Kidney epithelial cell (primary cell): ENCODE data around the gene NFATC1. TPM values are rescaled to one million over a fixed set of nuclear protein-coding genes. Genes with fewer than 3 reads are reported as not detected.

ENCODE experiments used
- DNase-seq: peaks from one replicate; pipeline ENCODE4 v3.0.0-alpha.2; 2010; ENCODE audit warnings: low read depth
- H3K27me3 ChIP-seq: 2 replicates; pipeline ENCODE4 v1.6.0; 2011; ENCODE audit warnings: low read length; ENCODE audit not compliant: control insufficient read depth, insufficient read depth
- H3K36me3 ChIP-seq: 2 replicates; pipeline ENCODE4 v1.5.1; 2011; ENCODE audit warnings: low read length; ENCODE audit not compliant: control insufficient read depth, insufficient read depth
- H3K4me3 ChIP-seq: 2 replicates; pipeline ENCODE4 v1.5.1; 2011; ENCODE audit warnings: low read depth, mild to moderate bottlenecking, control low read depth, low read length
- total RNA-seq: library from RNA; depleted of rRNA; stranded (reverse); fragments of >200 nt; gene quantifications from 2 replicates; pipeline ENCODE4 v1.2.3, GENCODE V29; 2015
- TF ChIP-seq, protein P1 (sequence below): IDR thresholded peaks from 2 replicates; pipeline ENCODE4 v1.5.1; 2011; ENCODE audit warnings: mild to moderate bottlenecking, moderate library complexity, low read length, control low read depth, inconsistent platforms; ENCODE audit not compliant: insufficient read depth, poor library complexity, severe bottlenecking

The NFATC1 gene
- total RNA-seq, 1 donor from 2014 or later, result 2.7 TPM

DNA sequence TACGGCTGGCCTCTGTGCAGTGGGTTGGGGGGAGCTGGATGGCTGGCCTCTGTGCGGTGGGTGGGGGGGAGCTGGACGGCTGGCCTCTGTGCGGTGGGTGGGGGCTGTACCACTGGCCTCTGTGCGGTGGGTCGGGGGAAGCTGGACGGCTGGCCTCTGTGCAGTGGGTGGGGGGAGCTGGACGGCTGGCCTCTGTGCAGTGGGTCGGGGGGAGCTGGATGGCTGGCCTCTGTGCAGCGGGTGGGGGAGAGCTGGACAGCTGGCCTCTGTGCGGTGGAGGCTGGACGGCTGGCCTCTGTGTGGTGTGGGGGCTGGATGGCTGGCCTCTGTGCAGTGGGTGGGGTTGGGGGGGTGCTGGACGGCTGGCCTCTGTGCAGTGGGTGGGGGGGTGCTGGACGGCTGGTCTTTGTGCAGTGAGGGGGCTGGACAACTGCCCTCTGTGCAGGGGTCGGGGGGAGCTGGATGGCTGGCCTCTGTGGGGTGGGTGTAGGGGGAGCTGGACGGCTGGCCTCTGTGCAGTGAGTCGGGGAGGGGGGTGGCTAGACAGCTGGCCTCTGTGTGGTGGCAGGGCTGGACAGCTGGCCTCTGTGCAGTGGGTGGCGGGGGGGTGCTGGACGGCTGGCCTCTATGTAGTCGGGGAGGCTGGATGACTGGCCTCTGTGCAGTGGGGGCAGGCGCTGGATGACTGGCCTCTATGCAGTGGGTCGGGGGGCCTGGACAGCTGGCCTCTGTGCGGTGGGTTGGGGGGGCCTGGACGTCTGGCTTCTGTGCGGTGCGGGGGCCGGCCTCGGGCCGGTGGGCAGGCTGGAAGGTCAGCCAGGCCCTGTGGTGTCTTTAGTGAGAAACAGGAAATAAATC is 31.9 kb downstream of the NFATC1 start:
- Histone ChIP-seq H3K36me3 (no peaks in the 10 kb centered on the region), H3K27me3 (peaks cover 2% of the 10 kb centered on the region), H3K4me3 (no peak overlapping the region)
- TF ChIP-seq, protein P1, sequence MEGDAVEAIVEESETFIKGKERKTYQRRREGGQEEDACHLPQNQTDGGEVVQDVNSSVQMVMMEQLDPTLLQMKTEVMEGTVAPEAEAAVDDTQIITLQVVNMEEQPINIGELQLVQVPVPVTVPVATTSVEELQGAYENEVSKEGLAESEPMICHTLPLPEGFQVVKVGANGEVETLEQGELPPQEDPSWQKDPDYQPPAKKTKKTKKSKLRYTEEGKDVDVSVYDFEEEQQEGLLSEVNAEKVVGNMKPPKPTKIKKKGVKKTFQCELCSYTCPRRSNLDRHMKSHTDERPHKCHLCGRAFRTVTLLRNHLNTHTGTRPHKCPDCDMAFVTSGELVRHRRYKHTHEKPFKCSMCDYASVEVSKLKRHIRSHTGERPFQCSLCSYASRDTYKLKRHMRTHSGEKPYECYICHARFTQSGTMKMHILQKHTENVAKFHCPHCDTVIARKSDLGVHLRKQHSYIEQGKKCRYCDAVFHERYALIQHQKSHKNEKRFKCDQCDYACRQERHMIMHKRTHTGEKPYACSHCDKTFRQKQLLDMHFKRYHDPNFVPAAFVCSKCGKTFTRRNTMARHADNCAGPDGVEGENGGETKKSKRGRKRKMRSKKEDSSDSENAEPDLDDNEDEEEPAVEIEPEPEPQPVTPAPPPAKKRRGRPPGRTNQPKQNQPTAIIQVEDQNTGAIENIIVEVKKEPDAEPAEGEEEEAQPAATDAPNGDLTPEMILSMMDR, result no peak
- no peak for DNase-seq

DNA sequence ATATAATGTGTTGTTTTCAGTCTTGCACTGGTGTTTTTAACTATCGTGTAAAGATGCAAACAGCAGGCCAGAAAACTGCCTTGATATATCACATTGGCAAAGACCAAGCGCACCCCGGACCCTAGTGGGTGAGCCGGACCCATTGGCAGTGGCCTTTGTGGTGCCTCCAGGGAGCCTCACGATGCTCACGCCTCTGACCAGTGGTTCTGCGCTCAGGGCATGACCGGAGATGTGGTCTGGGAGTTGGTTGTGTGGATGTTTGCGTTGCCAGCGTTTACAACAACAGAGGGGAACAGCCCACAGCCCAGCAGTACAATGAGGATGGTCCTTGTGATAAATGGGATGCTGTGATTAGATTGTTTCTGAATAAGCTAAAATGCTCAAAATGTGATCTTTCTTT is 32.6 kb downstream of the NFATC1 start:
- TF ChIP-seq, protein P1, result no peak
- Histone ChIP-seq H3K27me3 (peaks cover 2% of the 10 kb centered on the region), H3K4me3 (no peak overlapping the region), H3K36me3 (no peaks in the 10 kb centered on the region)
- DNase-seq, result no peak

DNA sequence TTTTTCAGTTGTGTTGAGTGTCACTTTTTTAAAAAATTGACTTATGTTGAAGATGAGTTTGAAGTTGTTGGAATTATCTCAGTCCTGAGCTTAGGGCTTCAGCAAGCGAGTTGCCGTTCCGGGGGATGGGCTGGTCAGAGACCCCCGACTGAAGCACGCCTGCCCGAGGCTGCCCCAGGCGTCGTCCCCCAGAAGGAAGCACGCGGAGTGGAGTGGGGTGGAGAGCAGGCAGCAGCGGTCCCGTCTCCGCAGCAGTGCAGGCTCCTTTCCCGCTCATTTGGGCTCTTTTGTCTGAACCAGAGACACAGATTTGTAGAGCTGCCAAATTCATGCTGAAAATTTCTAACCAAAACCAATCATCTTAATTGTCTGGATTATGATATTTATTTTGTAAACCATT is 33.7 kb downstream of the NFATC1 start:
- Histone ChIP-seq H3K36me3 (no peaks in the 10 kb centered on the region), H3K4me3 (no peak overlapping the region), H3K27me3 (peaks cover 5% of the 10 kb centered on the region)
- no peak for DNase-seq
- TF ChIP-seq, protein P1, result no peak

DNA sequence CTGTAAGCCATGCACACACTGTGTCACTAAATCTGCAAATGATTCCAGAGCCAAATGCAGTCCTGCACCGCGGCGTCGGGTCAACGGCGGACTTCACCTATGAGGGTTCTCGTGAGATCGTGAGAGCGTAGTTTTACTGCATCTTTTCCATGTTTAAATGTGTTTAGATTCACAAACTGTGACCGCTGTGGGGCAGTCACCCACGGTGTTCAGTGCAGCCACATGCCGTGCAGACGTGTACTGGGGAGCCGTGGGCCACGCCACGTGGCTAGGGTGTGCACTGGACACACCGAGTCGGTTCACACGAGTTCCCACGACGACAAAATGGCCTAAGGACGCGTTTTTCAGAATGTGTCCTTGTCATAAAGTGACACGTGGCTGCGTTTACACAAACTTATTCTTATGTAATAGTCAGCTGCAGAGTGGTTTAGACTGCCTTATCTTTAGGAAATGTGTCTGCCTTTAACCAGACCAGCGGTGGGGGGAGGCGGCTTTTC is 34.1 kb downstream of the NFATC1 start:
- TF ChIP-seq, protein P1, result no peak
- no peak for DNase-seq
- Histone ChIP-seq H3K27me3 (peaks cover 6% of the 10 kb centered on the region), H3K36me3 (no peaks in the 10 kb centered on the region), H3K4me3 (no peak overlapping the region)

DNA sequence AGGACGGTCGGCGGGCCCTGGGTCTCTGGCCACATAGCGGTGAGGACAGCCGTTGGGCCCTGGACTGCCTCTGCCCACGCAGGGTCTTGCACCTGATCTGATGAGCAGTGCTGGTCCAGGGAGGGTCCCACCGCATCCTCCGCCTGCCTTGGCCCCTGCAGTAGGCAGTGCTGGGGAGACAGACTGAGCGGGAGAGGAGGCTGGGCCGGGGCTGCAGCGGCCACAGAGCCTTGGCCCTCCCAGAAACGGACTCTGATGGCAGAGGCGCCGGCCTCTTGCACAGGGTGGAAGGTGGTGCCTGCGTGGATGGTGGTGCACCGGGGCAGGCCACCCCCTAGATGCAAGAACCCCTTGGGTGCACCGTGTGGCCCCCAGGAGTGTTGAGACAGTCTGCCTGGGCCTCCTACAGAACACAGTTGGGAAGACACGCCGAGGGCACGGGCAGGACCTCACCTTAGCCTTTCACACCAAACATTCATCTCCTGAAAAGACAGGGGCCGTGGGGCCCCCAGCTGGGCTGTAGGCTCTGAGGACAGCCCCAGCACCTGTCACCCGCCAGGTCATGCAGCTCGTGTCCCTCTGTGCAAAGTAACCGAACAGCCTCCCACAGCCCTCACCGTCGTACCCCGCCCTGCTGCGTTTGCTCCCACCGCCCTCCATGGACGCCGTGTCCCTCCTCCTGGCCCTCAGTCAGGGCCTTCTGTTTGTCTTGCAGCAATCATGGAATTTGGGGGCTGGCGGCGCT is 36.8 kb downstream of the NFATC1 start:
- Histone ChIP-seq H3K27me3 (peaks cover 17% of the 10 kb centered on the region), H3K36me3 (no peaks in the 10 kb centered on the region), H3K4me3 (no peak overlapping the region)
- no peak for DNase-seq
- TF ChIP-seq, protein P1, result no peak
